GM18519 (cell line): Measurements from ENCODE around the gene GDF7.

Experiments
- ATAC-seq: cut with Tn5 transposase; IDR thresholded peaks from one replicate; pipeline ENCODE4 v1.9.1; 2021; ENCODE audit warnings: mild to moderate bottlenecking, moderate library complexity; ENCODE audit not compliant: unreplicated experiment, low FRiP score

Gene GDF7

GRCh38 chr2:20666304-20667150 is at the start of gene GDF7:
Gene GDF7, plus strand, starts transcription at chr2:20667144. Its CDS starts 96 bp downstream, at chr2:20667240.
- ATAC-seq = no peak

GRCh38 chr2:20617892-20618467 is 49.0 kb upstream of the GDF7 start:
- no peak for ATAC-seq

GRCh38 chr2:20618468-20618885 is 48.5 kb upstream of the GDF7 start:
- no peak for ATAC-seq

GRCh38 chr2:20618886-20619521 is 47.9 kb upstream of the GDF7 start:
- ATAC-seq = no peak

- no peak for ATAC-seq
These were observed 47.3 kb upstream of the GDF7 start for GRCh38 chr2:20619624-20620024.

- no peak for ATAC-seq
These were observed 46.7 kb upstream of the GDF7 start for GRCh38 chr2:20620271-20620681.

GRCh38 chr2:20620696-20621365 is 46.1 kb upstream of the GDF7 start:
- no peak for ATAC-seq

- no peak for ATAC-seq
These were observed 45.3 kb upstream of the GDF7 start for GRCh38 chr2:20621366-20622295.

GRCh38 chr2:20622296-20622686 is 44.7 kb upstream of the GDF7 start:
- ATAC-seq = no peak

GRCh38 chr2:20622731-20623130 is 44.2 kb upstream of the GDF7 start:
- no peak for ATAC-seq

- ATAC-seq = no peak
These were observed 43.7 kb upstream of the GDF7 start for GRCh38 chr2:20623241-20623640.

- no peak for ATAC-seq
These were observed 43.2 kb upstream of the GDF7 start for GRCh38 chr2:20623741-20624155.

- ATAC-seq = no peak
These were observed 42.6 kb upstream of the GDF7 start for GRCh38 chr2:20624156-20624883.

GRCh38 chr2:20624884-20625485 is 42.0 kb upstream of the GDF7 start:
- ATAC-seq = no peak

GRCh38 chr2:20625491-20626391 is 41.2 kb upstream of the GDF7 start:
- ATAC-seq = no peak

- no peak for ATAC-seq
These were observed 40.6 kb upstream of the GDF7 start for GRCh38 chr2:20626392-20626697.

GRCh38 chr2:20626698-20627513 is 40.0 kb upstream of the GDF7 start:
- no peak for ATAC-seq
